ENCODE measurements around the gene OSBPL10. TPM values are rescaled to one million over a fixed set of nuclear protein-coding genes. Genes with fewer than 3 reads are reported as not detected.
"Not testable (repeated sequence)": the region's sequence is repeated elsewhere in the genome, so short reads cannot be mapped to it uniquely, and the experiment has no call there.

The OSBPL10 gene
- total and polyA plus RNA-seq, 2 of the 4 experiments (the other 2 are of a cell fraction), result 9.5 to 10.1 TPM

GRCh38 chr3:31996195-31996594 lies 15.1 kb upstream of the OSBPL10 start:
- no TSS peak for BruUV-seq (replicated peaks)
- intact Hi-C loops (cut with micrococcal nuclease) (no loop called here), dilution Hi-C loops (cut with HindIII; ENCODE audit: low sequenced_read_pairs, unreplicated experiment) (no loop called here), in situ Hi-C loops (cut with MboI; ENCODE audit: low sequenced_read_pairs) (no loop called here)
- H4K5ac ChIP-seq (ENCODE audit: low read depth, low read length), result no peak overlapping the region
- no peak overlapping the region for H3K27ac ChIP-seq (ENCODE audit: insufficient read depth, low read length)
- no peak overlapping the region for H2BK120ac ChIP-seq (ENCODE audit: low read depth, low read length)
- H2BK20ac ChIP-seq (ENCODE audit: low read depth, low read length), result no peak overlapping the region
- H3K56ac ChIP-seq (ENCODE audit: extremely low read depth, insufficient read depth, low read length), result no peak overlapping the region
- no peak overlapping the region for H2BK5ac ChIP-seq (ENCODE audit: low read depth, low read length, poor library complexity, severe bottlenecking)
- H3K14ac ChIP-seq (replicated peaks; ENCODE audit: low read depth, low read length), result no peak overlapping the region
- H2AK9ac ChIP-seq (replicated peaks; ENCODE audit: low read depth, low read length, poor library complexity), result no peak overlapping the region
- no peak overlapping the region for H3K18ac ChIP-seq (ENCODE audit: low read depth, low read length)
- H4K8ac ChIP-seq (ENCODE audit: low read depth in 2 of 2, low read length in 2 of 2), result no peak overlapping the region
- H3K23ac ChIP-seq (ENCODE audit: low read depth, low read length), result no peak overlapping the region
- H2AK5ac ChIP-seq (ENCODE audit: low read depth, low read length), result no peak overlapping the region
- CTCF ChIA-PET, result interaction anchor here (1.1 kb wide), 1 partner anchor 22 kb away, joined by 3 read pairs; no protein-coding TSS in a partner anchor
- H3K9me1 ChIP-seq (ENCODE audit: insufficient read depth, low read length), result no peaks in the 10 kb centered on the region
- no peak overlapping the region for H3K4me3 ChIP-seq (ENCODE audit: insufficient read depth, low read depth, low read length)
- DNase-seq, result no peak
- H3K27me3 ChIP-seq (ENCODE audit: control insufficient read depth, insufficient read depth, low read length), result peaks cover 3% of the 10 kb centered on the region; the same call in 1 of the 2 replicates
- no peak overlapping the region for H3K9ac ChIP-seq (ENCODE audit: low read depth, low read length)
- H2BK15ac ChIP-seq (ENCODE audit: low read depth, low read length), result no peak overlapping the region
- POLR2A ChIA-PET (ENCODE audit: unreplicated experiment), result no interaction called here
- no peak overlapping the region for H4K91ac ChIP-seq (ENCODE audit: insufficient read depth, low read depth, low read length)
- no peak for ATAC-seq (ENCODE audit: low read depth)
- H3K9me3 ChIP-seq (ENCODE audit: control insufficient read depth, insufficient read depth, low read length), result 0 out of 2 replicates have a peak, but pooled peaks cover 3% of the 10 kb centered on the region
- no peak overlapping the region for H3K4me2 ChIP-seq (ENCODE audit: low read depth, low read length)
- no peak overlapping the region for H2AFZ ChIP-seq (replicated peaks; ENCODE audit: low read length, poor library complexity)
- no peak for TF ChIP-seq MAZ (IDR thresholded peaks at IDR 0.05; ENCODE audit: borderline replicate concordance, low read depth, low read length)
- no peak for TF ChIP-seq NFE2L2 (IDR thresholded peaks at IDR 0.05; ENCODE audit: low read depth, low read length)
- no peak for TF ChIP-seq RFX5 (IDR thresholded peaks at IDR 0.05; ENCODE audit: low read depth, low read length)
- TF ChIP-seq ELK1 (IDR thresholded peaks at IDR 0.05; ENCODE audit: borderline replicate concordance, low read depth, low read length), result no peak
- TF ChIP-seq CTCF (conservative IDR thresholded peaks at IDR 0.05; ENCODE audit: low read depth, low read length), result no peak
- no peak for TF ChIP-seq BHLHE40 (IDR thresholded peaks at IDR 0.05; ENCODE audit: low read depth, low read length)
- H3K4me1 ChIP-seq (ENCODE audit: control insufficient read depth, insufficient read depth, low read length), result no peaks in the 10 kb centered on the region
- H3K36me3 ChIP-seq (ENCODE audit: control insufficient read depth, insufficient read depth, low read length), result no peaks in the 10 kb centered on the region
- H4K20me1 ChIP-seq (ENCODE audit: insufficient read depth, low read length), result no peaks in the 10 kb centered on the region
- WGBS, 2 experiments (ENCODE audit: extremely low coverage in 2 of 2, insufficient read length in 1 of 2), result no CpG with 5 or more reads among the region's 1 CpG
- H3K79me1 ChIP-seq (ENCODE audit: low read depth in 1 of 2, low read length in 2 of 2), result no peaks in the 10 kb centered on the region
- H3K4ac ChIP-seq (ENCODE audit: low read depth, low read length), result no peak overlapping the region

GRCh38 chr3:31995026-31995425 lies 14.0 kb upstream of the OSBPL10 start:
- H4K8ac ChIP-seq (ENCODE audit: low read depth in 2 of 2, low read length in 2 of 2); CTCF ChIA-PET; H2BK20ac ChIP-seq (ENCODE audit: low read depth, low read length); H4K91ac ChIP-seq (ENCODE audit: insufficient read depth, low read depth, low read length); DNase-seq; H2AK5ac ChIP-seq (ENCODE audit: low read depth, low read length); H2AK9ac ChIP-seq (replicated peaks; ENCODE audit: low read depth, low read length, poor library complexity); H2BK15ac ChIP-seq (ENCODE audit: low read depth, low read length); H2BK120ac ChIP-seq (ENCODE audit: low read depth, low read length); in situ Hi-C loops (cut with MboI; ENCODE audit: low sequenced_read_pairs); H3K79me1 ChIP-seq (ENCODE audit: low read depth in 1 of 2, low read length in 2 of 2); H4K20me1 ChIP-seq (ENCODE audit: insufficient read depth, low read length); H3K18ac ChIP-seq (ENCODE audit: low read depth, low read length); H3K14ac ChIP-seq (replicated peaks; ENCODE audit: low read depth, low read length); H3K27me3 ChIP-seq (ENCODE audit: control insufficient read depth, insufficient read depth, low read length); H3K4me1 ChIP-seq (ENCODE audit: control insufficient read depth, insufficient read depth, low read length); dilution Hi-C loops (cut with HindIII; ENCODE audit: low sequenced_read_pairs, unreplicated experiment); H3K4ac ChIP-seq (ENCODE audit: low read depth, low read length); H3K56ac ChIP-seq (ENCODE audit: extremely low read depth, insufficient read depth, low read length); H3K4me3 ChIP-seq (ENCODE audit: insufficient read depth, low read depth, low read length); intact Hi-C loops (cut with micrococcal nuclease); H3K4me2 ChIP-seq (ENCODE audit: low read depth, low read length); H2AFZ ChIP-seq (replicated peaks; ENCODE audit: low read length, poor library complexity); ATAC-seq (ENCODE audit: low read depth); H3K9ac ChIP-seq (ENCODE audit: low read depth, low read length); H3K9me3 ChIP-seq (ENCODE audit: control insufficient read depth, insufficient read depth, low read length); H3K23ac ChIP-seq (ENCODE audit: low read depth, low read length); H4K5ac ChIP-seq (ENCODE audit: low read depth, low read length); H3K27ac ChIP-seq (ENCODE audit: insufficient read depth, low read length); BruUV-seq (replicated peaks); H3K9me1 ChIP-seq (ENCODE audit: insufficient read depth, low read length); POLR2A ChIA-PET (ENCODE audit: unreplicated experiment); H2BK5ac ChIP-seq (ENCODE audit: low read depth, low read length, poor library complexity, severe bottlenecking); H3K36me3 ChIP-seq (ENCODE audit: control insufficient read depth, insufficient read depth, low read length): not testable (repeated sequence)
- no CpG with 5 or more reads among the region's 5 CpGs for WGBS, 2 experiments (ENCODE audit: extremely low coverage in 2 of 2, insufficient read length in 1 of 2)
